Hepatocyte (in vitro differentiated cells): Measurements from ENCODE around the gene MUC5AC. TPM values are rescaled to one million over a fixed set of nuclear protein-coding genes. Genes with fewer than 3 reads are reported as not detected.

Experiments
- DNase-seq: peaks from one replicate; pipeline ENCODE4 v3.0.0-alpha.2; 2016; ENCODE audit warnings: low spot score
- H2AFZ ChIP-seq: fragments of 200-600 bp; sonication (generic); 2 replicates; pipeline ENCODE4 v1.6.0; 2016; ENCODE audit warnings: antibody characterized with exemption, mild to moderate bottlenecking
- H3K27ac ChIP-seq: fragments of 200-600 bp; sonication (generic); 2 replicates; pipeline ENCODE4 v1.5.1; 2016; ENCODE audit warnings: mild to moderate bottlenecking
- H3K27me3 ChIP-seq: fragments of 200-600 bp; sonication (generic); 2 replicates; pipeline ENCODE4 v1.6.1; 2016
- H3K36me3 ChIP-seq: fragments of 200-600 bp; sonication (generic); replicated peaks from 2 replicates; pipeline ENCODE4 v1.5.1; 2016; ENCODE audit warnings: low read depth; ENCODE audit not compliant: insufficient read depth
- H3K4me1 ChIP-seq: fragments of 200-600 bp; sonication (generic); 2 replicates; pipeline ENCODE4 v1.5.1; 2016; ENCODE audit warnings: mild to moderate bottlenecking, moderate library complexity; ENCODE audit not compliant: insufficient read depth
- H3K4me2 ChIP-seq: fragments of 200-600 bp; sonication (generic); 2 replicates; pipeline ENCODE4 v1.6.0; 2016
- H3K4me3 ChIP-seq: fragments of 200-600 bp; sonication (generic); 2 replicates; pipeline ENCODE4 v1.5.1; 2016; ENCODE audit warnings: mild to moderate bottlenecking
- H3K79me2 ChIP-seq: fragments of 200-600 bp; sonication (generic); 2 replicates; pipeline ENCODE4 v1.6.0; 2017; ENCODE audit warnings: mild to moderate bottlenecking
- H3K9me2 ChIP-seq: fragments of 200-600 bp; sonication (generic); replicated peaks from 2 replicates; pipeline ENCODE4 v1.6.0; 2017; ENCODE audit warnings: mild to moderate bottlenecking; ENCODE audit not compliant: insufficient read depth
- H3K9me3 ChIP-seq: fragments of 200-600 bp; sonication (generic); 2 replicates; pipeline ENCODE4 v1.5.1; 2016; ENCODE audit warnings: low read depth, mild to moderate bottlenecking
- H4K20me1 ChIP-seq: fragments of 200-600 bp; sonication (generic); 2 replicates; pipeline ENCODE4 v1.6.0; 2016; ENCODE audit warnings: mild to moderate bottlenecking; ENCODE audit not compliant: insufficient read depth, poor library complexity, severe bottlenecking
- EZH2 ChIP-seq: fragments of 200-600 bp; sonication (generic); IDR thresholded peaks from 2 replicates; pipeline ENCODE4 v1.6.1; 2016; ENCODE audit warnings: antibody characterized with exemption, mild to moderate bottlenecking, borderline replicate concordance
- EZH2phosphoT487 ChIP-seq: fragments of 200-600 bp; sonication (generic); IDR thresholded peaks from one replicate; pipeline ENCODE4 v1.6.1; 2018; ENCODE audit warnings: antibody characterized with exemption, mild to moderate bottlenecking, low read depth, moderate library complexity; ENCODE audit not compliant: unreplicated experiment, severe bottlenecking
- WGBS: methylation state at CpG from one replicate; pipeline ENCODE4 v1.1.6; 2016; ENCODE audit warnings: low lambda C conversion rate; ENCODE audit errors: missing lambda C conversion rate; 5-methylcytosine and 5-hydroxymethylcytosine counted together
- polyA plus RNA-seq: library from polyadenylated mRNA; unstranded; fragments of >200 nt; fragmentation: Nextera tagmentation; extraction: Ambion mirVana; gene quantifications from 2 replicates; pipeline ENCODE4 v1.2.1, GENCODE V29; 2016
- total RNA-seq: library from RNA; depleted of rRNA; stranded (reverse); fragments of >200 nt; gene quantifications from 2 replicates; pipeline ENCODE4 v1.2.3, GENCODE V29; 2014
- TF ChIP-seq, protein P1 (sequence below): fragments of 200-600 bp; sonication (generic); IDR thresholded peaks from 2 replicates; pipeline ENCODE4 v1.5.1; 2016; ENCODE audit warnings: antibody characterized with exemption, mild to moderate bottlenecking; ENCODE audit not compliant: poor library complexity

Gene MUC5AC
- total and polyA plus RNA-seq, 2 experiments from 2014 or later = 0.07 to 0.08 TPM

DNA sequence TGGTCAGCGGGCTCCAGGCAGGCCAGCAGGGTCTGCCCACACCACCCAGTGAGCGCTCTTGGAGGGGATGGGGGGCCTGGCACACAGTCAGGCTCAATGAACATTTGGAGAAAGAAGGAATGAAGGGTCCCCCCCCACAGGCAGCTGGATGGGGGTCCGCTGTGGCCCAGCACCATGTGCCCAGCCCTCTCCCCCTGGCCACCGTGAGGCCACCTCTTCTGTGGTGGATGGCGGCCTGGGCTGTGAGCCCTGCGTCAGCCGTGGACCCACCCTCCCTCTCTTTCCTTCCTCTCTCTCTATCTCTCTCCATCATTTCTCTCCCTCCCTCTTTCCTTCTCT is 35.1 kb upstream of the MUC5AC start:
- WGBS = 84% methylated on average over 7 of the region's 7 CpGs
- no peaks in the 10 kb centered on the region for H3K9me2 ChIP-seq
- no peaks in the 10 kb centered on the region for H3K79me2 ChIP-seq
- no peak for DNase-seq
- H2AFZ ChIP-seq = no peak overlapping the region
- H3K4me3 ChIP-seq = no peak overlapping the region
- no peaks in the 10 kb centered on the region for H3K9me3 ChIP-seq
- no peaks in the 10 kb centered on the region for H4K20me1 ChIP-seq
- no peaks in the 10 kb centered on the region for H3K27me3 ChIP-seq
- no peaks in the 10 kb centered on the region for H3K4me1 ChIP-seq
- H3K27ac ChIP-seq = no peak overlapping the region
- no peaks in the 10 kb centered on the region for H3K36me3 ChIP-seq
- TF ChIP-seq EZH2 (no peak), EZH2phosphoT487 (no peak)
- TF ChIP-seq, protein P1, sequence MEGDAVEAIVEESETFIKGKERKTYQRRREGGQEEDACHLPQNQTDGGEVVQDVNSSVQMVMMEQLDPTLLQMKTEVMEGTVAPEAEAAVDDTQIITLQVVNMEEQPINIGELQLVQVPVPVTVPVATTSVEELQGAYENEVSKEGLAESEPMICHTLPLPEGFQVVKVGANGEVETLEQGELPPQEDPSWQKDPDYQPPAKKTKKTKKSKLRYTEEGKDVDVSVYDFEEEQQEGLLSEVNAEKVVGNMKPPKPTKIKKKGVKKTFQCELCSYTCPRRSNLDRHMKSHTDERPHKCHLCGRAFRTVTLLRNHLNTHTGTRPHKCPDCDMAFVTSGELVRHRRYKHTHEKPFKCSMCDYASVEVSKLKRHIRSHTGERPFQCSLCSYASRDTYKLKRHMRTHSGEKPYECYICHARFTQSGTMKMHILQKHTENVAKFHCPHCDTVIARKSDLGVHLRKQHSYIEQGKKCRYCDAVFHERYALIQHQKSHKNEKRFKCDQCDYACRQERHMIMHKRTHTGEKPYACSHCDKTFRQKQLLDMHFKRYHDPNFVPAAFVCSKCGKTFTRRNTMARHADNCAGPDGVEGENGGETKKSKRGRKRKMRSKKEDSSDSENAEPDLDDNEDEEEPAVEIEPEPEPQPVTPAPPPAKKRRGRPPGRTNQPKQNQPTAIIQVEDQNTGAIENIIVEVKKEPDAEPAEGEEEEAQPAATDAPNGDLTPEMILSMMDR = no peak
- H3K4me2 ChIP-seq = no peak overlapping the region

DNA sequence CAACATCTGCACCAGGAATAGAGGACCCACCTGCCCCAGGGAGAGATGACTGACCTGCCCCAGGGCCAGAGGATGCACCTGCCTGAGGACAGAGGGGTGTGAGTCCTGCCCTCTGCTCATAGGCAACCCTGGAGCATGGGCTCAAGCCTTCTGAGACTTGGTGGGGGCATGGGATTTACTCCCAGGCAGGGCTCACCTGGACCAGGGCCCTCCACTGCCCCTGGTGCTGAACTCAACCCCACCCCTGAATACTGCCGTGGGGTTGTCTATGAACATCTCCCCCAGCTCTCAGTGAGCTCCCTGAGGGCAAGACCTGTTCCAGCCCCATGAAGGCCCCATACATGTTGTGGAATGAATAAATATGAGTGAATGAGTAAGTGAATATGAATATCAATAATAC is 33.8 kb upstream of the MUC5AC start:
- no peak overlapping the region for H3K4me2 ChIP-seq
- no peak overlapping the region for H2AFZ ChIP-seq
- H3K9me2 ChIP-seq = no peaks in the 10 kb centered on the region
- no peak overlapping the region for H3K4me3 ChIP-seq
- no peaks in the 10 kb centered on the region for H3K36me3 ChIP-seq
- WGBS = 93% methylated on average over 1 of the region's 1 CpG
- no peaks in the 10 kb centered on the region for H3K9me3 ChIP-seq
- no peaks in the 10 kb centered on the region for H3K27me3 ChIP-seq
- TF ChIP-seq EZH2 (no peak), EZH2phosphoT487 (no peak)
- TF ChIP-seq, protein P1 = no peak
- no peak for DNase-seq
- no peaks in the 10 kb centered on the region for H3K79me2 ChIP-seq
- H3K4me1 ChIP-seq = no peaks in the 10 kb centered on the region
- no peaks in the 10 kb centered on the region for H4K20me1 ChIP-seq
- no peak overlapping the region for H3K27ac ChIP-seq

DNA sequence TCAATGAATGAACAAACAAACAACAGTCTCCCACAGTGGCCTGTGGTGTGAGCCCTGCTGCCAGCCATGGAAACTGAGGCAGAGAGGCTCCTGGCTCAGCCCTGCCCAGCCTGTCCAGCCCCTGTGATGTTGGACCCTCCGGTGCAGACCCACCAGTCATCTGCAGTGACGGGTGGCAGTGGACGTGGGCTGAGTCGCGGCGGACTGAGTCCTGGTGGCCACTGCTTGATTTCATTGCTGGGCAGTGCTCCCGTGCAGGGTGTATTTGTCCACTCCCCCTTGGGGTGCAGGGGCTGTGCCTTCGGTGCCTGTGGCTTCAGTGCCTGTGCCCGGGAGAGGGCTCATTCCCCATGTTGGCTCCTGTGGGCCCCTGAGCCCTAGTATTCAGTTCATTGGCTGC is 31.9 kb upstream of the MUC5AC start:
- no peak overlapping the region for H3K4me3 ChIP-seq
- H3K4me1 ChIP-seq = no peaks in the 10 kb centered on the region
- no peaks in the 10 kb centered on the region for H4K20me1 ChIP-seq
- no peak overlapping the region for H3K27ac ChIP-seq
- no peaks in the 10 kb centered on the region for H3K27me3 ChIP-seq
- TF ChIP-seq EZH2phosphoT487 = no peak
- no peak for TF ChIP-seq EZH2
- TF ChIP-seq, protein P1 = no peak
- 94% methylated on average over 9 of the region's 9 CpGs for WGBS
- H2AFZ ChIP-seq = no peak overlapping the region
- H3K79me2 ChIP-seq = no peaks in the 10 kb centered on the region
- DNase-seq = no peak
- no peak overlapping the region for H3K4me2 ChIP-seq
- H3K9me2 ChIP-seq = no peaks in the 10 kb centered on the region
- no peaks in the 10 kb centered on the region for H3K36me3 ChIP-seq
- H3K9me3 ChIP-seq = no peaks in the 10 kb centered on the region

DNA sequence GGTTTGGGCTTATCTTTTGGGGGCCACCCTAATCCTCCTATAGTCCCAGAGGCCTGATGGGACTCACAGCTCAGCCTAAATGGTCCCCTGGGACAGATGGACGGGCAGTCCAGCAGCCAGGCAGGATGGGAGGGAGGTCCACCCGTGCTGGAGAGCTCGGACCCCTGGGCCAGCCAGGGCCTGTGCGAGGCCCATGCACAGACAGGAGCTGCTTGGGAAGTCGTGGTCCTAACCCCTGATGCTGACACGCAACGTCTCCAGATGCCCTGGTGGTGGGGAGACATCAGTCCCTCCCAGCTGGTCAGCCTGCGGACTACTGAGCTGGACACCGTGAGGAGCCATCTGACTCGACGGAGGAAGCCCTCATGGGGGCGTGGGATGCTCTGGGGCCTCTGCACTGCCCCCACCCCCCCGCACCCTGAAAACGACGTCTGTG is 31.2 kb upstream of the MUC5AC start:
- Histone ChIP-seq H4K20me1 (no peaks in the 10 kb centered on the region), H2AFZ (no peak overlapping the region), H3K4me3 (no peak overlapping the region), H3K36me3 (no peaks in the 10 kb centered on the region), H3K27ac (no peak overlapping the region), H3K4me2 (no peak overlapping the region), H3K79me2 (no peaks in the 10 kb centered on the region), H3K9me2 (no peaks in the 10 kb centered on the region), H3K27me3 (no peaks in the 10 kb centered on the region), H3K4me1 (no peaks in the 10 kb centered on the region), H3K9me3 (no peaks in the 10 kb centered on the region)
- 91% methylated on average over 12 of the region's 15 CpGs for WGBS
- no peak for DNase-seq
- TF ChIP-seq EZH2 = no peak
- TF ChIP-seq, protein P1 = no peak
- no peak for TF ChIP-seq EZH2phosphoT487
